Measurements from ENCODE around the gene CD86.

DNA sequence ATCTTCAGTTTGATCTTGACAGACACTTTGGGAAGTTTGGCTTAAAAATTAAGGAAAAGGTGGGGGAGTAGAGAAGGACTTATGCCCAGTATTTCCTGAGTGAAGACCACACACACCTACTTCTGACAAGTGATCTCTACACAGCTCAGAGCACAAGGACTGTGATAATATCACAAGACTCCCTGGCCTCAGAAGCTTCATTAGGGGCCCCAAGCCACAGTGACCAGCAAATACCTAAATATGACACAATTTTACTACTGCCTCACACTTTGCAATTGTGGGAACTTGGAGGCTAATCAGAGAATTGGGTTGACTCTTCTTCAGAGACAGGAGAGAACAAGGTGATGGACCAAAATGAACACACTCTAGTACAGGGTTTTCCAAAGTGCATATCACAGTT lies 35.7 kb upstream of the CD86 start:
- TF ChIP-seq POLR2A (IDR thresholded peaks at IDR 0.05) (no peak), EP300 (IDR thresholded peaks at IDR 0.05; ENCODE audit: low read depth) (no peak), POLR2AphosphoS5 (IDR thresholded peaks at IDR 0.05) (no peak)
- TF ChIP-seq, protein P1, sequence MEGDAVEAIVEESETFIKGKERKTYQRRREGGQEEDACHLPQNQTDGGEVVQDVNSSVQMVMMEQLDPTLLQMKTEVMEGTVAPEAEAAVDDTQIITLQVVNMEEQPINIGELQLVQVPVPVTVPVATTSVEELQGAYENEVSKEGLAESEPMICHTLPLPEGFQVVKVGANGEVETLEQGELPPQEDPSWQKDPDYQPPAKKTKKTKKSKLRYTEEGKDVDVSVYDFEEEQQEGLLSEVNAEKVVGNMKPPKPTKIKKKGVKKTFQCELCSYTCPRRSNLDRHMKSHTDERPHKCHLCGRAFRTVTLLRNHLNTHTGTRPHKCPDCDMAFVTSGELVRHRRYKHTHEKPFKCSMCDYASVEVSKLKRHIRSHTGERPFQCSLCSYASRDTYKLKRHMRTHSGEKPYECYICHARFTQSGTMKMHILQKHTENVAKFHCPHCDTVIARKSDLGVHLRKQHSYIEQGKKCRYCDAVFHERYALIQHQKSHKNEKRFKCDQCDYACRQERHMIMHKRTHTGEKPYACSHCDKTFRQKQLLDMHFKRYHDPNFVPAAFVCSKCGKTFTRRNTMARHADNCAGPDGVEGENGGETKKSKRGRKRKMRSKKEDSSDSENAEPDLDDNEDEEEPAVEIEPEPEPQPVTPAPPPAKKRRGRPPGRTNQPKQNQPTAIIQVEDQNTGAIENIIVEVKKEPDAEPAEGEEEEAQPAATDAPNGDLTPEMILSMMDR (IDR thresholded peaks at IDR 0.05): no peak
